Subcutaneous abdominal adipose tissue (tissue), 5 donors: ENCODE results near the gene GAGE10.

ENCODE experiments used
- H3K27ac ChIP-seq: one replicate; pipeline ENCODE4 v1.7.0; 2013; ENCODE audit warnings: low read depth, mild to moderate bottlenecking, inconsistent platforms, low read length, moderate library complexity
- H3K27me3 ChIP-seq, 5 donors: one replicate each; pipeline ENCODE4 v1.7.0; 2013; ENCODE audit warnings: low read length in 5 of 5, inconsistent platforms in 1 of 5; ENCODE audit not compliant: control insufficient read depth in 5 of 5, insufficient read depth in 4 of 5
- H3K36me3 ChIP-seq, 5 donors: one replicate each; pipeline ENCODE4 v1.7.0; 2013; ENCODE audit warnings: low read length in 5 of 5; ENCODE audit not compliant: control insufficient read depth in 5 of 5, insufficient read depth in 5 of 5
- H3K4me1 ChIP-seq, 5 donors: one replicate each; pipeline ENCODE4 v1.7.0; 2013; ENCODE audit warnings: low read length in 5 of 5, mild to moderate bottlenecking in 3 of 5, moderate library complexity in 1 of 5; ENCODE audit not compliant: control insufficient read depth in 5 of 5, insufficient read depth in 5 of 5
- H3K4me3 ChIP-seq, 5 donors: one replicate each; pipeline ENCODE4 v1.7.0; 2013; ENCODE audit warnings: low read length in 5 of 5, low read depth in 1 of 5
- H3K9ac ChIP-seq, 5 donors: one replicate each; pipeline ENCODE4 v1.7.0; 2013; ENCODE audit warnings: low read length in 5 of 5, mild to moderate bottlenecking in 4 of 5, moderate library complexity in 3 of 5
- H3K9me3 ChIP-seq, 5 donors: one replicate each; pipeline ENCODE4 v1.7.0; 2013; ENCODE audit warnings: low read length in 5 of 5; ENCODE audit not compliant: control insufficient read depth in 5 of 5
- donor health status: healthy.
- donor health status: healthy.
- donor health status: healthy.
- donor health status: healthy.
- donor health status: healthy.

The GAGE10 gene

DNA sequence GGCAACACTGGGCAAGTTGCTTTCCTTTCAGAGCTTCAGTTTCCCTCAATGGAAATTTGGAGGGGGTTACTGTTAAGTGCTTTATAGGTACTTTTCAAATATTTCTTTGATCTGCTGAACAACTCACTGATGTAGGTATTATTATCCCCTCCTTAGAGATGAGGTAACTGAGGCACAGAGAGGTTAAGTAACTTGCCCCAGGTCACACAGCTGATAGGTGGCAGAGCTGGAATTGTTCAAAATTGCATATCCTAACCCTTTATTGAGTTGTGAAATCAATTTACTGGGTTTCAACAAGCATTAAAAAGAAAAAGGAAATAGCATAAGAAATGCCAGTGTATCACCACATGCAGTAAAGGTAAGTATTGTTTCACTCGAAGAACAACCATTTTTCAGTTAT, 27.2 kb upstream of the GAGE10 start:
- no peaks in the 10 kb centered on the region for H3K9me3 ChIP-seq
- no peak overlapping the region for H3K4me3 ChIP-seq
- no peak overlapping the region for H3K9ac ChIP-seq
- no peak overlapping the region for H3K27ac ChIP-seq
- H3K36me3 ChIP-seq: no peaks in the 10 kb centered on the region
- peaks cover 0 to 15% (median 11%) of the 10 kb centered on the region in 5 donors for H3K4me1 ChIP-seq
- peaks cover 0 to 8% (median 2%) of the 10 kb centered on the region in 5 donors for H3K27me3 ChIP-seq

- Histone ChIP-seq H3K9me3 (no peaks in the 10 kb centered on the region), H3K4me1 (peaks cover 0 to 11% (median 8%) of the 10 kb centered on the region in 5 donors), H3K9ac (no peak overlapping the region), H3K4me3 (no peak overlapping the region), H3K36me3 (no peaks in the 10 kb centered on the region), H3K27me3 (peaks cover 0 to 8% (median 5%) of the 10 kb centered on the region in 5 donors), H3K27ac (no peak overlapping the region)
Measured at GRCh38 chrX:49276671-49277534, 26.5 kb upstream of the GAGE10 start.

GRCh38 chrX:49277535-49277830, 26.0 kb upstream of the GAGE10 start:
- Histone ChIP-seq H3K4me3 (no peak overlapping the region), H3K36me3 (no peaks in the 10 kb centered on the region), H3K9me3 (no peaks in the 10 kb centered on the region), H3K27ac (no peak overlapping the region), H3K27me3 (peaks cover 0 to 10% (median 6%) of the 10 kb centered on the region in 5 donors), H3K9ac (no peak overlapping the region), H3K4me1 (peaks cover 0 to 5% (median 2%) of the 10 kb centered on the region in 5 donors)

DNA sequence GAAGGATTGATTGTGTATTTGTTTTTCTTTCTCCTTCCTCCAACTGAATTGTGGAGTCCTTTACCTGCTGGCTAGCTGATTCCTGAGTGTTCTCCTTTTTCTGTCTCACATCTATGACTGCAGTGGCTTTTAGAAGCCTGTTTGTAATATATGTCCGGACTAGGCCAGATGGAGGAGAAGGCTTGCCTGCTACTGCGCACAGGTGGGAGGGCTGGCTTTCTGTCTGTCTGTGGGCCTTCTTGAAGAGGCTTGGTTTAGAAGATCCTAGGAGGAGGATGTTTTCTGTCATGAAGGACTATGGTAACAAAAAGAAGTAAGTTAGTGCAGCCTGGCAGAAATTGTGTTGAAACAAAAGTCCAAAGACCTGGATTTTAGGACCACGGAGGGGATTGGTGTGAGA, 25.4 kb upstream of the GAGE10 start:
- Histone ChIP-seq H3K27ac (no peak overlapping the region), H3K9me3 (no peaks in the 10 kb centered on the region), H3K27me3 (peaks cover 0 to 10% (median 6%) of the 10 kb centered on the region in 5 donors), H3K36me3 (no peaks in the 10 kb centered on the region), H3K9ac (no peak overlapping the region), H3K4me1 (peaks cover 0 to 2% (median 0%) of the 10 kb centered on the region in 5 donors), H3K4me3 (no peak overlapping the region)

- no peak overlapping the region for H3K9ac ChIP-seq
- no peaks in the 10 kb centered on the region for H3K9me3 ChIP-seq
- no peak overlapping the region for H3K27ac ChIP-seq
- peaks cover 0 to 4% (median 0%) of the 10 kb centered on the region in 5 donors for H3K36me3 ChIP-seq
- H3K4me1 ChIP-seq: no peaks in the 10 kb centered on the region
- no peak overlapping the region for H3K4me3 ChIP-seq
- H3K27me3 ChIP-seq: peaks cover 0 to 15% (median 11%) of the 10 kb centered on the region in 5 donors
Measured at GRCh38 chrX:49282647-49283011, 20.8 kb upstream of the GAGE10 start.

GRCh38 chrX:49284212-49284611, 19.2 kb upstream of the GAGE10 start:
- no peak overlapping the region for H3K4me3 ChIP-seq
- H3K36me3 ChIP-seq: peaks cover 0 to 4% (median 0%) of the 10 kb centered on the region in 5 donors
- no peak overlapping the region for H3K27ac ChIP-seq
- no peaks in the 10 kb centered on the region for H3K4me1 ChIP-seq
- peaks cover 0 to 15% (median 12%) of the 10 kb centered on the region in 5 donors for H3K27me3 ChIP-seq
- no peak overlapping the region for H3K9ac ChIP-seq
- no peaks in the 10 kb centered on the region for H3K9me3 ChIP-seq

DNA sequence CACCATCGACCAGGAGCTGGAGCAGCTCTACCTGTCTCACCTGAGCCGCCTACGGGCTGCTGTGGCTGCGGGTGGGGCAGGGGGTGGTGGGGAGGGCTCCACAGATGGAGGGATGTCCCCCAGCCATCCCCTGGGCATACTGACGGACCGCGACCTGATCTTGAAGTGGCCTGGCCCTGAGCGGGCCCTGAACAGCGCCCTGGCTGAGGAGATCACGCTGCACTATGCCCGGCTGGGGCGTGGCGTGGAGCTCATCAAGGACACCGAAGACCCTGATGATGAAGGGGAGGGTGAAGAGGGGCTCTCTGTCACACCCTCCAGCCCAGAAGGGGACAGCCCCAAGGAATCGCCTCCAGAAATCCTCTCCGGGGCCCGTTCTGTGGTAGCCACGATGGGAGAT, 17.3 kb upstream of the GAGE10 start:
- Histone ChIP-seq H3K4me3 (no peak overlapping the region), H3K4me1 (no peaks in the 10 kb centered on the region), H3K9ac (no peak overlapping the region), H3K27ac (no peak overlapping the region), H3K9me3 (no peaks in the 10 kb centered on the region), H3K36me3 (peaks cover 0 to 4% (median 0%) of the 10 kb centered on the region in 5 donors), H3K27me3 (peaks cover 0 to 20% (median 13%) of the 10 kb centered on the region in 5 donors)

GRCh38 chrX:49286581-49286980, 16.9 kb upstream of the GAGE10 start:
- no peaks in the 10 kb centered on the region for H3K4me1 ChIP-seq
- peaks cover 0 to 20% (median 13%) of the 10 kb centered on the region in 5 donors for H3K27me3 ChIP-seq
- H3K27ac ChIP-seq: no peak overlapping the region
- peaks cover 0 to 4% (median 0%) of the 10 kb centered on the region in 5 donors for H3K36me3 ChIP-seq
- H3K9me3 ChIP-seq: no peaks in the 10 kb centered on the region
- no peak overlapping the region for H3K4me3 ChIP-seq
- H3K9ac ChIP-seq: no peak overlapping the region

GRCh38 chrX:49287665-49288064, 15.8 kb upstream of the GAGE10 start:
- no peak overlapping the region for H3K27ac ChIP-seq
- H3K9me3 ChIP-seq: no peaks in the 10 kb centered on the region
- H3K4me3 ChIP-seq: no peak overlapping the region
- H3K36me3 ChIP-seq: peaks cover 0 to 4% (median 0%) of the 10 kb centered on the region in 5 donors
- H3K27me3 ChIP-seq: peaks cover 0 to 21% (median 13%) of the 10 kb centered on the region in 5 donors
- H3K9ac ChIP-seq: no peak overlapping the region
- H3K4me1 ChIP-seq: no peaks in the 10 kb centered on the region

- no peak overlapping the region for H3K4me3 ChIP-seq
- peaks cover 0 to 24% (median 13%) of the 10 kb centered on the region in 5 donors for H3K27me3 ChIP-seq
- no peak overlapping the region for H3K27ac ChIP-seq
- H3K36me3 ChIP-seq: peaks cover 0 to 4% (median 0%) of the 10 kb centered on the region in 5 donors
- no peak overlapping the region for H3K9ac ChIP-seq
- no peaks in the 10 kb centered on the region for H3K4me1 ChIP-seq
- H3K9me3 ChIP-seq: no peaks in the 10 kb centered on the region
Measured at GRCh38 chrX:49290215-49290614, 13.2 kb upstream of the GAGE10 start.
